Measurements from ENCODE around the gene AKAP8.

The AKAP8 gene

GRCh38 chr19:15330801-15331418 lies 48.7 kb downstream of the AKAP8 start:
- DNase-seq: peak; percentile 4

GRCh38 chr19:15328312-15328711 lies 51.3 kb downstream of the AKAP8 start:
- DNase-seq: peak; percentile 43

GRCh38 chr19:15324791-15325519 lies 54.6 kb downstream of the AKAP8 start:
- DNase-seq: no peak

- DNase-seq: no peak
Measured at GRCh38 chr19:15323496-15324235, 55.9 kb downstream of the AKAP8 start.

GRCh38 chr19:15321739-15322138 lies 57.8 kb downstream of the AKAP8 start:
- DNase-seq: no peak

- DNase-seq: no peak
Measured at GRCh38 chr19:15320116-15320515, 59.5 kb downstream of the AKAP8 start.

GRCh38 chr19:15318241-15318691 lies 61.3 kb downstream of the AKAP8 start:
- DNase-seq: no peak

- no peak for DNase-seq
Measured at GRCh38 chr19:15317392-15318071, 62.1 kb downstream of the AKAP8 start.

GRCh38 chr19:15316498-15316897 lies 63.1 kb downstream of the AKAP8 start:
- DNase-seq: no peak

GRCh38 chr19:15315101-15315500 lies 64.5 kb downstream of the AKAP8 start:
- no peak for DNase-seq

GRCh38 chr19:15313649-15314279 lies 65.8 kb downstream of the AKAP8 start:
- DNase-seq: no peak

GRCh38 chr19:15307169-15307568 lies 72.4 kb downstream of the AKAP8 start:
- DNase-seq: no peak

- DNase-seq: no peak
Measured at GRCh38 chr19:15305582-15306334, 73.8 kb downstream of the AKAP8 start.

GRCh38 chr19:15304140-15304705 lies 75.4 kb downstream of the AKAP8 start:
- no peak for DNase-seq
